Osteoblast (primary cell): Measurements from ENCODE around the gene ODAD4. TPM values are rescaled to one million over a fixed set of nuclear protein-coding genes. Genes with fewer than 3 reads are reported as not detected.

Source experiments
- DNase-seq: peaks from one replicate; pipeline ENCODE4 v3.0.0; 2011; ENCODE audit warnings: low spot score, mixed read lengths; ENCODE audit not compliant: insufficient read length; ENCODE audit errors: missing footprints
- H2AFZ ChIP-seq: 2 replicates; pipeline ENCODE4 v1.6.0; 2011; ENCODE audit warnings: mild to moderate bottlenecking, low read length
- H3K27ac ChIP-seq: 2 replicates; pipeline ENCODE4 v1.5.1; 2011; ENCODE audit warnings: mild to moderate bottlenecking, low read depth, low read length, moderate library complexity
- H3K27me3 ChIP-seq: 2 replicates; pipeline ENCODE4 v1.6.0; 2012; ENCODE audit warnings: mild to moderate bottlenecking, control low read depth, inconsistent platforms, low read length, moderate library complexity; ENCODE audit not compliant: insufficient read depth
- H3K36me3 ChIP-seq: 2 replicates; pipeline ENCODE4 v1.5.1; 2011; ENCODE audit warnings: mild to moderate bottlenecking, low read length, control low read depth, moderate library complexity; ENCODE audit not compliant: insufficient read depth
- H3K4me1 ChIP-seq: 2 replicates; pipeline ENCODE4 v1.5.1; 2011; ENCODE audit warnings: mild to moderate bottlenecking, low read length, control low read depth, moderate library complexity; ENCODE audit not compliant: insufficient read depth
- H3K4me2 ChIP-seq: 2 replicates; pipeline ENCODE4 v1.6.0; 2011; ENCODE audit warnings: mild to moderate bottlenecking, low read length; ENCODE audit not compliant: insufficient read depth
- H3K4me3 ChIP-seq: fragments of 200-600 bp; sonication (generic); 3 replicates; pipeline ENCODE4 v1.5.1; 2012; ENCODE audit warnings: mild to moderate bottlenecking, low read length, inconsistent platforms; ENCODE audit not compliant: insufficient read depth
- H3K79me2 ChIP-seq: 2 replicates; pipeline ENCODE4 v1.6.0; 2012; ENCODE audit warnings: mild to moderate bottlenecking, low read length, control low read depth, inconsistent platforms; ENCODE audit not compliant: insufficient read depth
- H3K9me3 ChIP-seq: 2 replicates; pipeline ENCODE4 v1.5.1; 2011; ENCODE audit warnings: low read depth, low read length, control low read depth
- H4K20me1 ChIP-seq: 2 replicates; pipeline ENCODE4 v1.6.0; 2012; ENCODE audit warnings: mild to moderate bottlenecking, low read length, control low read depth; ENCODE audit not compliant: insufficient read depth
- total RNA-seq: library from RNA; depleted of rRNA; stranded (reverse); fragments of >200 nt; gene quantifications from 2 replicates; pipeline ENCODE4 v1.2.3, GENCODE V29; 2012
- TF ChIP-seq, protein P1 (sequence below): IDR thresholded peaks from 2 replicates; pipeline ENCODE4 v1.5.1; 2011; ENCODE audit warnings: mild to moderate bottlenecking, low read depth, low read length, moderate library complexity; ENCODE audit errors: extremely low read depth

Gene ODAD4
- total RNA-seq, 1 donor = 1.1 TPM

DNA sequence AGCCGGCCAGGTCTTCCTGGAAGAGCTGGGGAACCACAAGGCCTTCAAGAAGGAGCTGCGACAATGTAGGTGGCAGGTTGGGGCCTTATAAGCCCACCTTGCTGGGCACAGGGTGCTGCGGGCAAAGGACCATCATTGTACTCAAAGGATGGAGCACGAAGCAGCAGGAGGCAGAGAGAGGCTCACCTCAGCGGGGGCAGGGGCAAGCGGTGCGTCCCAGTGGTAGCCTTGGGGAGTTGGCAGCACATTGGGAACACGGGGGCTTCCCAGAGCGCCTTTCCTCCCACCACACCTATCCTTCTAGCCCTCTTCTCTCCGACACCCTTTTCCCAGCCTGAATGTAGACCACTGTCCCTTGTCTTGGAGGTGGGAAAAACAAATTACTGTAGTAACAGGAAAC, 38.3 kb downstream of the ODAD4 start:
- H3K27me3 ChIP-seq = no peaks in the 10 kb centered on the region
- peaks cover 65% of the 10 kb centered on the region for H3K79me2 ChIP-seq
- no peak for DNase-seq
- H3K4me3 ChIP-seq = no peak overlapping the region
- TF ChIP-seq, protein P1, sequence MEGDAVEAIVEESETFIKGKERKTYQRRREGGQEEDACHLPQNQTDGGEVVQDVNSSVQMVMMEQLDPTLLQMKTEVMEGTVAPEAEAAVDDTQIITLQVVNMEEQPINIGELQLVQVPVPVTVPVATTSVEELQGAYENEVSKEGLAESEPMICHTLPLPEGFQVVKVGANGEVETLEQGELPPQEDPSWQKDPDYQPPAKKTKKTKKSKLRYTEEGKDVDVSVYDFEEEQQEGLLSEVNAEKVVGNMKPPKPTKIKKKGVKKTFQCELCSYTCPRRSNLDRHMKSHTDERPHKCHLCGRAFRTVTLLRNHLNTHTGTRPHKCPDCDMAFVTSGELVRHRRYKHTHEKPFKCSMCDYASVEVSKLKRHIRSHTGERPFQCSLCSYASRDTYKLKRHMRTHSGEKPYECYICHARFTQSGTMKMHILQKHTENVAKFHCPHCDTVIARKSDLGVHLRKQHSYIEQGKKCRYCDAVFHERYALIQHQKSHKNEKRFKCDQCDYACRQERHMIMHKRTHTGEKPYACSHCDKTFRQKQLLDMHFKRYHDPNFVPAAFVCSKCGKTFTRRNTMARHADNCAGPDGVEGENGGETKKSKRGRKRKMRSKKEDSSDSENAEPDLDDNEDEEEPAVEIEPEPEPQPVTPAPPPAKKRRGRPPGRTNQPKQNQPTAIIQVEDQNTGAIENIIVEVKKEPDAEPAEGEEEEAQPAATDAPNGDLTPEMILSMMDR = no peak
- no peak overlapping the region for H2AFZ ChIP-seq
- H3K27ac ChIP-seq = no peak overlapping the region
- no peaks in the 10 kb centered on the region for H3K9me3 ChIP-seq
- H4K20me1 ChIP-seq = peaks cover 36% of the 10 kb centered on the region
- no peak overlapping the region for H3K4me2 ChIP-seq
- peaks cover 44% of the 10 kb centered on the region for H3K4me1 ChIP-seq
- H3K36me3 ChIP-seq = peaks cover 53% of the 10 kb centered on the region

DNA sequence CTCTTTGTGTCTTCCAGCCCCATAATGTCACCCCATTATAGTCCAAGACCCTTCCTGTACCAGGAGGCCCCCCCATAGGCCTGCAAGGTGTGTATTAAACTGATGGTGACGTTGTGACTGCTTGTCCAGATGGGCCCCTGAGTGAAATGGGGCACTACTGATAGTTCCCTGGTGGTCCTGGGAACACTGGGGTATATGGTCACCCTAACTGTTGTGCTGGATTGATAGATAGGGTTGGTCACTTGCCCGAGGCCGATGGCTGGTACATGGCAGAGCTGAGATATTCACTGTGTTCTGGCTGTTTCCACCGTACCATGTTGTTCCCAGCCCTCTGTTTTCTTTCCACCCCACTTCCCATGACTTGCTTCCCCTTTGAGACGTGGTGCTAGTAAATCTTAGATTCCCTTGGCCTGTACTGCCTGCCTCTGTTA, 40.5 kb downstream of the ODAD4 start:
- no peak overlapping the region for H3K4me3 ChIP-seq
- DNase-seq = peak; percentile 61
- no peak overlapping the region for H3K4me2 ChIP-seq
- H3K36me3 ChIP-seq = peaks cover 75% of the 10 kb centered on the region
- H4K20me1 ChIP-seq = peaks cover 42% of the 10 kb centered on the region
- peaks cover 65% of the 10 kb centered on the region for H3K79me2 ChIP-seq
- H3K27ac ChIP-seq = no peak overlapping the region
- no peaks in the 10 kb centered on the region for H3K9me3 ChIP-seq
- peaks cover 41% of the 10 kb centered on the region for H3K4me1 ChIP-seq
- H3K27me3 ChIP-seq = no peaks in the 10 kb centered on the region
- H2AFZ ChIP-seq = no peak overlapping the region
- TF ChIP-seq, protein P1 = no peak

DNA sequence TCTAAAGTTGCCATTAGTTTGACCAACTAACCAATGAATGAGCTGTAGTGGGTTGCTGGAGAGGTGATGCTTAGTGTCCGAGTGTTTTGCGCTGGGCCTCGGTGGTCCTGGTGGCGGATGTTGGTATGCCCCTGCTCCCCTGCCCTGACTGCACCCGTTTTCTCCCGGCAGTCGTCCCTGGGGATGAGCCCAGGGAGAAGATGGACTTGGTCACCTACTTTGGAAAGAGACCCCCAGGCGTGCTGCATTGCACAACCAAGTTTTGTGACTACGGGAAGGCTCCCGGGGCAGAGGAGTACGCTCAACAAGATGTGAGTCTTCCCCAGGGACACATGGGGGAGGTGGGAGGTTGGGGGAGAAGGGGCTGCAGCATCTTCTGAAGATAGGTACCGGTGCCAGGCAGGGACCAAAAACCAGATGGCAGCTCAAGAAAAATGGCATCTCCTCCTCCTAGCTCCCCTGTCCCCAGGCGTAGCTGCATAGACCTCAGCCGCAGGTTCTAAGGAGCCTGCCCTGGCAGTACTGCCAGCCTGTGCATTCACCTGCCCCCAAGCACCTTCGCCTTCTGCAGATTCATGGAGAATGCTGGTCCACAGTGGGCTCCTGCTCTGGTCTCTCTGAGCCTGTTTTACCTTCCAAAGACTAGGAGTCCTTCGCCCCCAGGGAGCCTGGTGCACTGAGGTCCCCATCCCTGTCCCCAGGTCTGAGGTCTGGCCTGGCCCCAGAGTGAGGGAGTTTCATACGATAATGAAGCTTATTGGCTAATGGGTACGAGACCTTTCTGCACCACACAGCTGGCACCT, 41.5 kb downstream of the ODAD4 start:
- peaks cover 45% of the 10 kb centered on the region for H4K20me1 ChIP-seq
- H3K36me3 ChIP-seq = peaks cover 85% of the 10 kb centered on the region
- H3K4me2 ChIP-seq = no peak overlapping the region
- H3K4me1 ChIP-seq = peaks cover 45% of the 10 kb centered on the region
- peak; percentile 71 for DNase-seq
- H3K27me3 ChIP-seq = no peaks in the 10 kb centered on the region
- no peak overlapping the region for H2AFZ ChIP-seq
- H3K9me3 ChIP-seq = no peaks in the 10 kb centered on the region
- no peak overlapping the region for H3K4me3 ChIP-seq
- peak overlapping the region; percentile 42 for H3K27ac ChIP-seq
- TF ChIP-seq, protein P1 = no peak
- H3K79me2 ChIP-seq = peaks cover 63% of the 10 kb centered on the region

DNA sequence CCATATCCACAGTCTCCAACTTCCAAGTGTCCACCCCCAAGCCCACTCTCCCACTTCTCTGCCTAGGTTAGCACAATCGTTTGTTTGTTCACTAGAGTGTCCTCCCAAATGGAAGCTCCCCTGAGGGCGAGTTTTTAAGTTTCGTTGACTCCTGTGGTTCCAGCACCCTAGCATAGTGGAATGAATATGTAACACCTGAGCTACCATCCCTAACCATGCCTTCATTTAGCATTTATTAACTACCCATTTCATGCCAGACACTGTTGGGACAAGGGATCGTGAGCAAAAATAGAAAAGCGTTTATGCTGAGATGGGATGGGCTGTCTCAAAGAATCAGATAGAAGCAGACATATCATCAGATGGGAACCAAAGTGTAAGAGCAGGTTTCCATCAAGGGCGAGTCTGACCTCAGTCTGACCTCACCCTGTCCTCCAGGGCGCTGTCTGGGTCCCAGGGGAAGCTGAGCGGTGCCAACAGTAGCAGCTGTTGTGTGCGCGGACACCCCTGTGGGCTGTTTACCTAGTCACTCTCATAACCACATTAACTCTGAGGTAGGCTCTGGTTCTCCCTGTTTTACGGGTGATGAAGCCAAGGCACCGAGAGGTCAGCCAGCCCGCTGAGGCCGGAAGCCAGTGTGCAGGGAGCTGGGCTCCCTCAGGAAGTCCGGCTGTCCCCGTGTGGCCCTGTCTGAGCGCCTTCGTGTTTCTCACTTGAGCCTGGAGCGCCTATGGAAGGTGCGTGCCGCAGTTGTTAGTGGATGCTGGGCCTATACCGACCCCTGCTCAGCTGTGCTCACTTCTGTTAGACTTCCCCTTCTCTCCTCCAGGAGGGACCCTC, 42.4 kb downstream of the ODAD4 start:
- Histone ChIP-seq H3K4me3 (no peak overlapping the region), H3K79me2 (peaks cover 54% of the 10 kb centered on the region), H3K4me1 (peaks cover 45% of the 10 kb centered on the region), H3K27me3 (no peaks in the 10 kb centered on the region), H3K27ac (peak overlapping the region; percentile 42), H3K4me2 (no peak overlapping the region), H2AFZ (no peak overlapping the region), H4K20me1 (peaks cover 41% of the 10 kb centered on the region), H3K36me3 (peaks cover 94% of the 10 kb centered on the region), H3K9me3 (no peaks in the 10 kb centered on the region)
- DNase-seq = peak; percentile 91
- TF ChIP-seq, protein P1 = no peak
